ENCODE data around the gene ADSS2. TPM values are rescaled to one million over a fixed set of nuclear protein-coding genes. Genes with fewer than 3 reads are reported as not detected.
A peak's percentile ranks its signal among the peaks of the same experiment; 100 is the strongest.

Gene ADSS2
- total and polyA plus RNA-seq, 4 donors: 18.4 to 46.7 (median 37.0) TPM

- DNase-seq (no peak), ATAC-seq (ENCODE audit: insufficient read depth, low FRiP score) (no peak)
- H3K4me1 ChIP-seq (ENCODE audit: control insufficient read depth in 5 of 5, insufficient read depth in 5 of 5, low read length in 5 of 5): no peaks in the 10 kb centered on the region
- no peaks in the 10 kb centered on the region for H3K27me3 ChIP-seq (ENCODE audit: control insufficient read depth in 3 of 3, insufficient read depth in 3 of 3, low read length in 2 of 3)
- peak overlapping the region in 1 of 2 donors; percentile 40 for H3K27ac ChIP-seq (ENCODE audit: low read depth in 1 of 2, low read length in 1 of 2)
- no peak overlapping the region for H3K9ac ChIP-seq (ENCODE audit: insufficient read depth in 1 of 2, low read length in 2 of 2)
- no peak overlapping the region for H3K4me3 ChIP-seq
- peaks cover 0 to 8% (median 0%) of the 10 kb centered on the region in 4 donors for H3K9me3 ChIP-seq (ENCODE audit: control insufficient read depth in 4 of 4, insufficient read depth in 3 of 4, low read length in 3 of 4)
- peaks cover 5 to 32% (median 18%) of the 10 kb centered on the region in 4 donors for H3K36me3 ChIP-seq (ENCODE audit: control insufficient read depth in 4 of 4, insufficient read depth in 4 of 4, low read length in 4 of 4)
- TF ChIP-seq, protein P1, sequence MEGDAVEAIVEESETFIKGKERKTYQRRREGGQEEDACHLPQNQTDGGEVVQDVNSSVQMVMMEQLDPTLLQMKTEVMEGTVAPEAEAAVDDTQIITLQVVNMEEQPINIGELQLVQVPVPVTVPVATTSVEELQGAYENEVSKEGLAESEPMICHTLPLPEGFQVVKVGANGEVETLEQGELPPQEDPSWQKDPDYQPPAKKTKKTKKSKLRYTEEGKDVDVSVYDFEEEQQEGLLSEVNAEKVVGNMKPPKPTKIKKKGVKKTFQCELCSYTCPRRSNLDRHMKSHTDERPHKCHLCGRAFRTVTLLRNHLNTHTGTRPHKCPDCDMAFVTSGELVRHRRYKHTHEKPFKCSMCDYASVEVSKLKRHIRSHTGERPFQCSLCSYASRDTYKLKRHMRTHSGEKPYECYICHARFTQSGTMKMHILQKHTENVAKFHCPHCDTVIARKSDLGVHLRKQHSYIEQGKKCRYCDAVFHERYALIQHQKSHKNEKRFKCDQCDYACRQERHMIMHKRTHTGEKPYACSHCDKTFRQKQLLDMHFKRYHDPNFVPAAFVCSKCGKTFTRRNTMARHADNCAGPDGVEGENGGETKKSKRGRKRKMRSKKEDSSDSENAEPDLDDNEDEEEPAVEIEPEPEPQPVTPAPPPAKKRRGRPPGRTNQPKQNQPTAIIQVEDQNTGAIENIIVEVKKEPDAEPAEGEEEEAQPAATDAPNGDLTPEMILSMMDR (IDR thresholded peaks at IDR 0.05; ENCODE audit: control extremely low read depth, extremely low read depth): no peak
- 63 to 72% methylated on average over 4 of the region's 4 CpGs for WGBS, 2 donors
Measured at GRCh38 chr1:244406337-244406736, 45.4 kb downstream of the ADSS2 start.

DNA sequence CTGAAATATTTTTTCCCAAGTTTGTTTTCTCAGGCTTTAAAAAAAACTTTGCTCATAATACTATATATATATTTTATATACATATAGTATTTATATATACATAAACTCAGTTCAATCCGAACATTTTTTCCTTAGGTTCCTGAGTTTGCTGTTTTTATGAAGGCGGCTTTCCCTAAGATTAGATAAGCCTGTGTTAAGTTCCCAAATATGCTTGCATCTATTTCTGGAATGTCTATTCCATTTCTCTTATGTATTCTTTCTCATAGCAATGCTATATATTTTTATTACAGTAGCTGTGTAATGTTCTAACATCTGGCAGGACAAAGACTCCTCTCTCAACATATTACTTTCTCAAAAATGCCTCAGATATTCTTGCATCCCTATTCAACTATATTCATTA, 45.9 kb downstream of the ADSS2 start:
- DNase-seq: no peak
- Histone ChIP-seq H3K27ac (ENCODE audit: low read depth in 1 of 2, low read length in 1 of 2) (no peak overlapping the region), H3K9ac (ENCODE audit: insufficient read depth in 1 of 2, low read length in 2 of 2) (no peak overlapping the region), H3K36me3 (ENCODE audit: control insufficient read depth in 4 of 4, insufficient read depth in 4 of 4, low read length in 4 of 4) (peaks cover 5 to 31% (median 20%) of the 10 kb centered on the region in 4 donors), H3K4me3 (no peak overlapping the region), H3K4me1 (ENCODE audit: control insufficient read depth in 5 of 5, insufficient read depth in 5 of 5, low read length in 5 of 5) (no peaks in the 10 kb centered on the region), H3K9me3 (ENCODE audit: control insufficient read depth in 4 of 4, insufficient read depth in 3 of 4, low read length in 3 of 4) (peaks cover 0 to 12% (median 0%) of the 10 kb centered on the region in 4 donors), H3K27me3 (ENCODE audit: control insufficient read depth in 3 of 3, insufficient read depth in 3 of 3, low read length in 2 of 3) (no peaks in the 10 kb centered on the region)
- no peak for ATAC-seq (ENCODE audit: insufficient read depth, low FRiP score)
- 92 to 97% methylated on average over 2 of the region's 2 CpGs for WGBS, 2 donors
- TF ChIP-seq, protein P1 (IDR thresholded peaks at IDR 0.05; ENCODE audit: control extremely low read depth, extremely low read depth): no peak

DNA sequence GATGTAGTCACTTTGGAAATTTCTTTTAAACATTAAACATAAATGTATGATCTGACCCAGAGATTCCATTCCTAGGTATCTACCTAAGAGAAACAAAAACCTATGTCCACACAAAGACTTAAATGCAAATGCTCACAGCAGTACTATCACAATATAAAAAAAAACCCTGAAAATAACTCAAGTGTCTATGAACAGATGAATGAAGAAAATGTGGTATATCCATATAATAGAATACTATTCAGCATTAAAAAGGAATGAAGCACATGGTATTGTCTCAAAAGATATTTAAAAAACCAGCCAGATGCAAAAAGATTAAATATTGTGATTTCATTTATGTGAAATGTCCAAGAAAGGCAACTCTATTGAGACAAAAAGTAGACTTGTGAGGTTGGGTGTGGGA, 48.3 kb downstream of the ADSS2 start:
- peaks cover 0 to 14% (median 0%) of the 10 kb centered on the region in 4 donors for H3K9me3 ChIP-seq (ENCODE audit: control insufficient read depth in 4 of 4, insufficient read depth in 3 of 4, low read length in 3 of 4)
- TF ChIP-seq, protein P1 (IDR thresholded peaks at IDR 0.05; ENCODE audit: control extremely low read depth, extremely low read depth): no peak
- no peaks in the 10 kb centered on the region for H3K27me3 ChIP-seq (ENCODE audit: control insufficient read depth in 3 of 3, insufficient read depth in 3 of 3, low read length in 2 of 3)
- peaks cover 5 to 23% (median 20%) of the 10 kb centered on the region in 4 donors for H3K36me3 ChIP-seq (ENCODE audit: control insufficient read depth in 4 of 4, insufficient read depth in 4 of 4, low read length in 4 of 4)
- no peak overlapping the region for H3K4me3 ChIP-seq
- ATAC-seq (ENCODE audit: insufficient read depth, low FRiP score): no peak
- no peak overlapping the region for H3K27ac ChIP-seq (ENCODE audit: low read depth in 1 of 2, low read length in 1 of 2)
- H3K9ac ChIP-seq (ENCODE audit: insufficient read depth in 1 of 2, low read length in 2 of 2): no peak overlapping the region
- no peaks in the 10 kb centered on the region for H3K4me1 ChIP-seq (ENCODE audit: control insufficient read depth in 5 of 5, insufficient read depth in 5 of 5, low read length in 5 of 5)
- no peak for DNase-seq

DNA sequence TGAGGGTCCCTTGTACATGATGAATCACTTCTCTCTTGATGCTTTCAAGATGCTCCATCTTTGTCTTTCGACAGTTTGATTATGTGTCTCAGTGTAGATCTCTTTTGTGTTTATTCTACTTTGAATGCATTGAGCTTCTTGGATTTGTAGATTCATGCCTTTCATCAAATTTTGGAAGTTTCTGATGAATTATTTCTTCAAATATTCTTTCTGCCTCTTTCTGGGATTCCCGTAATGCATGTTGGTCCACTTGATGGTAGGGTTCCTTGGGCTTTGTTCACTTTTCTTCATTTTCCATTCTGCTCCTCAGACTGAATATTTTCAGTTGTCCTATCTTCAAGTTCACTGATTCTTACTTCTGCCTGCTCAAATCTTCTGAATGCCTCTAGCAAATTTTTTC, 50.7 kb downstream of the ADSS2 start:
- H3K9ac ChIP-seq (ENCODE audit: insufficient read depth in 1 of 2, low read length in 2 of 2): no peak overlapping the region
- DNase-seq (no peak), ATAC-seq (ENCODE audit: insufficient read depth, low FRiP score) (no peak)
- peaks cover 0 to 1% (median 0%) of the 10 kb centered on the region in 5 donors for H3K4me1 ChIP-seq (ENCODE audit: control insufficient read depth in 5 of 5, insufficient read depth in 5 of 5, low read length in 5 of 5)
- H3K27me3 ChIP-seq (ENCODE audit: control insufficient read depth in 3 of 3, insufficient read depth in 3 of 3, low read length in 2 of 3): no peaks in the 10 kb centered on the region
- no peak overlapping the region for H3K4me3 ChIP-seq
- H3K27ac ChIP-seq (ENCODE audit: low read depth in 1 of 2, low read length in 1 of 2): no peak overlapping the region
- peaks cover 1 to 19% (median 13%) of the 10 kb centered on the region in 4 donors for H3K36me3 ChIP-seq (ENCODE audit: control insufficient read depth in 4 of 4, insufficient read depth in 4 of 4, low read length in 4 of 4)
- 95 to 97% methylated on average over 2 of the region's 2 CpGs for WGBS, 2 donors
- TF ChIP-seq, protein P1 (IDR thresholded peaks at IDR 0.05; ENCODE audit: control extremely low read depth, extremely low read depth): no peak
- peaks cover 0 to 14% (median 0%) of the 10 kb centered on the region in 4 donors for H3K9me3 ChIP-seq (ENCODE audit: control insufficient read depth in 4 of 4, insufficient read depth in 3 of 4, low read length in 3 of 4)
